Muscle of back (tissue), 13 donors: Measurements from ENCODE around the gene ASTE1. TPM values are rescaled to one million over a fixed set of nuclear protein-coding genes. Genes with fewer than 3 reads are reported as not detected.
"Not testable (repeated sequence)": the region's sequence is repeated elsewhere in the genome, so short reads cannot be mapped to it uniquely, and the experiment has no call there.

Source experiments
- DNase-seq, 3 donors: peaks; one replicate each; pipeline versions ENCODE4 v3.0.0 to v3.0.0-alpha.2; 2013
- long read RNA-seq, 9 donors: transcript quantifications; one replicate each; lab custom pipeline, GENCODE V29; 2026
- polyA plus RNA-seq, 10 donors: library from polyadenylated mRNA; unstranded; fragments of 120-200 nt; gene quantifications; one replicate each; pipeline ENCODE4 v1.2.1, GENCODE V29; 2013; ENCODE audit not compliant: insufficient read length in 10 of 10

The ASTE1 gene
- polyA plus RNA-seq = 10 to 100 TPM in 1 of 10 donors, 1 to 10 TPM in 9; 5.8 to 10.7 (median 7.5) TPM
- long read RNA-seq, donor 1, partial matches to known transcripts = 0 of 1 reads
- long read RNA-seq, donor 1, other reads (novel, unspliced or antisense) = 0 of 1 reads
- long read RNA-seq, donor 2, partial matches to known transcripts = 0 of 1 reads
- long read RNA-seq, donor 2, other reads (novel, unspliced or antisense) = 0 of 1 reads
- long read RNA-seq, donor 3 = 0 reads
- long read RNA-seq, donor 4, partial matches to known transcripts = 0 of 1 reads
- long read RNA-seq, donor 4, other reads (novel, unspliced or antisense) = 0 of 1 reads
- long read RNA-seq, donor 5, partial matches to known transcripts = 0 of 1 reads
- long read RNA-seq, donor 5, other reads (novel, unspliced or antisense) = 0 of 1 reads
- long read RNA-seq, donor 6 = 0 reads
- long read RNA-seq, donor 7, partial matches to known transcripts = 0 of 1 reads
- long read RNA-seq, donor 7, other reads (novel, unspliced or antisense) = 0 of 1 reads
- long read RNA-seq, donor 8 = 0 reads
- long read RNA-seq, donor 9 = 0 reads

GRCh38 chr3:131026321-131027151 lies at the start of gene ASTE1, which contains the start of gene NEK11:
TSS of gene ASTE1 (minus strand) at chr3:131026825. CDS start at chr3:131025306, 1,519 bp downstream.
TSS of gene NEK11 (plus strand) at chr3:131026877. CDS start at chr3:131029709, 2,832 bp downstream.
- DNase-seq = peak; percentile 84 to 97 (median 91)

- DNase-seq = no peak
These were observed 49.2 kb upstream of the ASTE1 start for GRCh38 chr3:131075632-131076328.

GRCh38 chr3:131072845-131073244 lies 46.2 kb upstream of the ASTE1 start:
- peak; percentile 15 to 47 (median 15) for DNase-seq

- DNase-seq = peak in 1 of 3 donors; percentile 18
These were observed 45.5 kb upstream of the ASTE1 start for GRCh38 chr3:131072099-131072559.

DNA sequence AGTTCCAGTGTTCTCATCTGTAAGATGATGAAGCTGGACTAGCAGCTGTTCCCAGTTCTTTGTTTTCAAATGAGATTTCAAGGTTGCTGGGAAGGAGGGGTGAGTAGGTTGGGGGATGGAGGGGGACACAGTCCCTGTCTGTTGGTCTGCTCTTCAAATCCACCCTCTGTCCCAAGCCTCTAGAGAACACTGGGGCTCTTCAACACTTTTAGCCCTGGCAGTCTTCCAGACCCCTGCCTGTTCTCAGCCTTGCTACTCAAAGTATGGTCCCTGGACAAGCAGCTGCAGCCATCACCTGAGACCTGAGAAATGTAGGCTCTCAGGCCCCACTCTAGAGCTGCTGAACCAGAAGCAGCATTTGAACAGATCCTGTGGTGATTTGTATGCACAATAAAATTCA lies 41.4 kb upstream of the ASTE1 start:
- DNase-seq = no peak

DNA sequence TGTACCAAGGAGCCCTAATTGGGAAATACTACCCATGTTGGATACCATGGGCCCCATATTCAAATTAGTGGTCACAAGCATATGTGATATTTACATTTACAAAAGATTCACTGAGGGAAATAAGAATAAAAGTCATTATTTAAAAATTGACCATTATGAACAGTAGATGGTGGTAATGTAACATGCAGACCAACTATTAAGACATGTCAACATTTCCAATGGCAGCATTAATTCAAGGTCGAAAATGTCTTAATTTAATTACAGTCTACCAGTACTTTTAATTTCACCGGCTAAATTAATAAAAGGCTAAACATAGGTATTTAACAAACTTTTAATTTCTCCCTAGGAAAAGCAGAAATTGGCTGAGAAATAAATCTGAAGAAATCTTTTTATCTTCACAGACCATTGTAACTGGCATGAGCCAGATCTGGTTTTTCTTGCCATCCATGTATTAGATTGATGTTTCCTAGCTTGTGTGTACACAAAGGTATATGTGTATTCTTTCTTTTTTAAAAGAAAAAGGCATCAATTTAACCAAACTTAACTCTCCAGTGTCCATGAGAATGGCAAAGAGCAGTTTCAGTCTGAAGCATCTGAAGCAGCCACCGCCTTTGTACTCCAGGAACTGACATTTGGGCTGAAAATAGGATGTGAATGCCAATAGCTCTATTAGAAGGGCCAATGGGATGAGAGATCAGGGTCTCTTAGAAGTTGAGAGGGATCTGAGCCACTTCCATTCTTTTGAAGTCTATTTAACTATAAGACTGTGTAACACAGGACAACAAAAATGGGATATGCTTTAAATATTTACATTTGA lies 26.6 kb upstream of the ASTE1 start:
- no peak for DNase-seq

- no peak for DNase-seq
These were observed 23.4 kb upstream of the ASTE1 start for GRCh38 chr3:131050001-131050400.

DNA sequence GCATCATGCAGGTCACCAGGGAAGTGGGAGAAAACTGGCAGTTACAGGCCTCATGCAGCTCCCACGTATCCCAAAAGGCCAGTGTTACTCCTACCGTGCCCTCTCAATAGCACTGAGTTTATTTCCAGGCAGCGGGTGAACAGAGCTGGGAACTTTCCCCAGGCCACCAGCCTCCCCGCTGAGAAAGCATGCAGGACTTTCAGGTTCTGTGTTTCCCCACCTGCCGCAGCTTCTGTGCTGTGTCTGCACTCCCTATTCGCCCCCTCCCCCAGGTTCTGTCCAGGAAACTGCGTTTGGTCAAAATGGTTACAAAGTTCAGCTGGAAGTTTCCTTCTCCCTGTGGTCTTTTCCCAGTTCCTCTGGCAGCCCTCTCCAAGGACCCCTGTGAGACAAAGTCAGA lies 21.4 kb upstream of the ASTE1 start:
- DNase-seq = no peak

- DNase-seq = no peak
These were observed 21.0 kb upstream of the ASTE1 start for GRCh38 chr3:131047582-131047981.

DNA sequence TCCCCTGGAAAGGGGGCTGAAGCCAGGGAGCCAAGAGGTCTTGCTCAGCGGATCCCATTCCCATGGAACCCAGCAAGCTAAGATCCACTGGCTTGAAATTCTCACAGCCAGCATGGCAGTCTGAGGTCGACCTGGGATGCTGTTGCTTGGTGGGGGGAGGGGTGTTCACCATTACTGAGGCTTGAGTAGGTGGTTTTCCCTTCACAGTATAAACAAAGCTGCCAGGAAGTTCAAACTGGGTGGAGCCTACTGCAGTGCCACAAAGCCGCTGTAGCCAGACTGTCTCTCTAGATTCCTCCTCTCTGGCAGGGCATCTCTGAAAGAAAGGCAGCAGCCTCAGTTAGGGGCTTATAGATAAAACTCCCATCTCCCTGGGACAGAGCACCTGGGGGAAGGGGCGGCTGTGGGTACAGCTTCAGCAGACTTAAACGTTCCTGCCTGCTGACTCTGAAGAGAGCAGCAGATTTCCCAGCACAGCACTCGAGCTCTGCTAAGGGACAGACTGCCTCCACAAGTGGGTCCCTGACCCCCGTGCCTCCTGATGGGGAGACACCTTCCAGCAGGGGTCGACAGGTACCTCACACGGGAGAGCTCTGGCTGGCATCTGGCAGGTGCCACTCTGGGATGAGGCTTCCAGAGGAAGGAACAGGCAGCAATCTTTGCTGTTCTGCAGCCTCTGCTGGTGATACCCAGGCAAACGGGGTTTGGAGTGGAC lies 15.8 kb upstream of the ASTE1 start:
- DNase-seq = not testable (repeated sequence)

- DNase-seq = peak in 2 of 3 donors; percentile 15 to 17
These were observed 11.7 kb upstream of the ASTE1 start for GRCh38 chr3:131038326-131038725.

GRCh38 chr3:131036986-131037385 lies 10.4 kb upstream of the ASTE1 start:
- DNase-seq = no peak

- DNase-seq = no peak
These were observed 9.7 kb upstream of the ASTE1 start for GRCh38 chr3:131036200-131036816.

DNA sequence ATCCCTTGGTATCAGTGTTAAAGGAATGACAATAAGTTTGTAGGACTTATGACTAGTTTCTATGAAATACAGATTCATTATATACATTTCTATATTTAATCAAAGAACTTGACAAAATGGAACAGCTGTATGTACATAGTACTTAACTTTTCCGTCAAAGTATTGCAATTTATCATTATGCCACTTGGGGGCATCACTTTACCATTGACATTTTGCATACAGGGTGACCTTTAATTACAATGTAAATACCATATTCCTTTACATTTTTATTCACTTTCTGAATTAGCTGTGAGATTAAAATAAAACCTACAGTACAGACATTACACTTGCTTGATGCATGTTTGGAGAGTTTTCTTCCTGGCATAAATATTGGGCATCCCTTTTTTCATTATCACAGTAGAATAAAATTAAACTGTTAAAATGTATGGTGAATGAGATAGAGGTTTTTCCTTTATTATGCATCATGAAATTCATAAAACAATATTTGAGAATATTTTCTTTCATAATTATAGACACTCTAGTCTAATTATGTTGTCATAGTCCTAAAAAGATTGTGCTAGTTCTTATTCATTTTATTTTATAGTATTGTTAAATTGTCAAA lies 7.0 kb upstream of the ASTE1 start:
- peak; percentile 39 to 57 (median 47) for DNase-seq

DNA sequence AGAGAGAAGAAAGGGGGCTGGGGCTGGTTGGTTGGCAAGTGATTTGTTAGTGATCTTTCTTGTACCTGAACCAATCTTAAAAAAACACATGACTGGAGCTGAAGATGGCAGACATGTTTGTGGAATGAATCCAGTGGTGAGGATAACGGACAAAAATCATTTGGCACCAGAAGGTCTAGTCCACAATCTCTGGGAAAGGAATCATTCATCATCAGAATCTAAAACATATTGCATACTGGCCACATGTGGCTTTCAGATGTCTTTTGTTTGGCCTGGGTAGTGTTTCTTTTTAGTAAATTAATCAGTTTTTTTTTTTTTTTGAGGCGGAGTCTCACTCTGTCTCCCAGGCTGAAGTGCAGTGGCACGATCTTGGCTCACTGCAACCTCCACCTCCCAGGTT lies 5.0 kb upstream of the ASTE1 start:
- no peak for DNase-seq

- no peak for DNase-seq
These were observed 2.2 kb upstream of the ASTE1 start for GRCh38 chr3:131028844-131029243.

- no peak for DNase-seq
These were observed 1.1 kb downstream of the ASTE1 start for GRCh38 chr3:131025539-131025938.

DNA sequence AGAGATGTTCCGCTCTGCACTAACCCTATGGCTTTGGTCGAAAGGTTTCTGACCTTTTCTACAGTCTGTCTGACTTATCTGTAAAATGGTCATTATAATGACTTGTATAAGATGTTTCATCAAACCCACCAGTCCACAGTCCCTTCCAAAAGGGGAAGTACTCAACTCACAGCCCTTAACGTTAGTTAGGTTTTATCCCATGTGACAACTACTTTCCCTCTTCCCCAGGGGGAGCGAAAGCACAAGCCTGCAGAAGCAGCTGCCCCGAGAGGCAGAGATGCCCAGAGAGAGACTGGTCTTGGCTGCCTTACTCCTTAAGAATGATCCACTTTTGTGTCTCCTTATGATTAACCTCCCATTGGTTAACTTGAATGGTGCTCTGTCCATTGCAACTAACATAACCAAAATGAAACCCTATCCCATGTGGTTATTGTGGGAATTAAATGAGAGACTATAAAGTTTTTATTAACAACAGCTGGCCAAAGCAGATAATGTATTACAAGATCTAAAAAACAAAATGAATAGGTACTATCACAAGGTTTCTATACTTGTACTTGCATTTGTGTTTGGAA lies 6.4 kb downstream of the ASTE1 start:
- DNase-seq = peak in 2 of 3 donors; percentile 2 to 13

GRCh38 chr3:131018970-131019369 lies 7.7 kb downstream of the ASTE1 start:
- no peak for DNase-seq
